Brain microvascular endothelial cell (primary cell): ENCODE data around the gene MEF2B.

Experiments
- DNase-seq: peaks from one replicate; pipeline ENCODE4 v3.0.0-alpha.2; 2020
- H3K27ac ChIP-seq: fragments of 250-450 bp; sonication (Bioruptor Pico); 2 replicates; pipeline ENCODE4 v1.5.1; 2020; ENCODE audit warnings: mild to moderate bottlenecking, moderate library complexity
- H3K27me3 ChIP-seq: fragments of 250-450 bp; sonication (Bioruptor Pico); replicated peaks from 2 replicates; pipeline ENCODE4 v1.5.1; 2020; ENCODE audit warnings: mild to moderate bottlenecking
- H3K36me3 ChIP-seq: fragments of 250-450 bp; sonication (Bioruptor Pico); replicated peaks from 2 replicates; pipeline ENCODE4 v1.5.1; 2020; ENCODE audit warnings: mild to moderate bottlenecking
- H3K4me3 ChIP-seq: 2 replicates; pipeline ENCODE4 v1.5.1; 2011; ENCODE audit warnings: low read depth, mild to moderate bottlenecking, control low read depth, low read length, moderate library complexity
- CTCF ChIP-seq: IDR thresholded peaks from 2 replicates; pipeline ENCODE4 v1.5.1; 2011; ENCODE audit warnings: low read depth, mild to moderate bottlenecking, moderate library complexity, low read length, control low read depth, inconsistent platforms; ENCODE audit errors: missing control alignments
- in situ Hi-C: cut with HindIII; loops from 2 replicates; pipeline ENCODE4 v1.10.0; 2017; ENCODE audit warnings: low sequenced_read_pairs, low pct_ligation_motif_present

The MEF2B gene

GRCh38 chr19:19171821-19172532 lies 1.9 kb upstream of the MEF2B start:
- H3K36me3 ChIP-seq = peaks cover 2% of the 10 kb centered on the region
- no peaks in the 10 kb centered on the region for H3K27me3 ChIP-seq
- in situ Hi-C loops = no loop called here
- H3K27ac ChIP-seq = no peak overlapping the region
- DNase-seq = peak; percentile 31
- no peak for TF ChIP-seq CTCF
- no peak overlapping the region for H3K4me3 ChIP-seq

- DNase-seq = no peak
- TF ChIP-seq CTCF = no peak
- Histone ChIP-seq H3K36me3 (no peaks in the 10 kb centered on the region), H3K27me3 (no peaks in the 10 kb centered on the region), H3K27ac (no peak overlapping the region), H3K4me3 (no peak overlapping the region)
- in situ Hi-C loops = no loop called here
These were observed 1.0 kb upstream of the MEF2B start for GRCh38 chr19:19170873-19171672.

GRCh38 chr19:19169236-19170052 lies 619 bp downstream of the MEF2B start:
- Histone ChIP-seq H3K27ac (no peak overlapping the region), H3K27me3 (no peaks in the 10 kb centered on the region), H3K4me3 (no peak overlapping the region), H3K36me3 (no peaks in the 10 kb centered on the region)
- DNase-seq = no peak
- in situ Hi-C loops = no loop called here
- TF ChIP-seq CTCF = no peak

GRCh38 chr19:19167612-19168011 lies 2.5 kb downstream of the MEF2B start:
- DNase-seq = no peak
- Histone ChIP-seq H3K36me3 (no peaks in the 10 kb centered on the region), H3K4me3 (no peak overlapping the region), H3K27me3 (no peaks in the 10 kb centered on the region), H3K27ac (no peak overlapping the region)
- TF ChIP-seq CTCF = no peak
- in situ Hi-C loops = no loop called here

GRCh38 chr19:19165396-19165795 lies 4.7 kb downstream of the MEF2B start:
- DNase-seq = no peak
- in situ Hi-C loops = no loop called here
- Histone ChIP-seq H3K4me3 (no peak overlapping the region), H3K36me3 (no peaks in the 10 kb centered on the region), H3K27me3 (no peaks in the 10 kb centered on the region), H3K27ac (no peak overlapping the region)
- no peak for TF ChIP-seq CTCF
